NCI-H2196 (cell line): Measurements from ENCODE around the gene SMYD1.

Experiments
- DNase-seq: peaks from one replicate; lab custom pipeline; 2025; ENCODE audit not compliant: unreplicated experiment; lab: John Stamatoyannopoulos, UW

Gene SMYD1

DNA sequence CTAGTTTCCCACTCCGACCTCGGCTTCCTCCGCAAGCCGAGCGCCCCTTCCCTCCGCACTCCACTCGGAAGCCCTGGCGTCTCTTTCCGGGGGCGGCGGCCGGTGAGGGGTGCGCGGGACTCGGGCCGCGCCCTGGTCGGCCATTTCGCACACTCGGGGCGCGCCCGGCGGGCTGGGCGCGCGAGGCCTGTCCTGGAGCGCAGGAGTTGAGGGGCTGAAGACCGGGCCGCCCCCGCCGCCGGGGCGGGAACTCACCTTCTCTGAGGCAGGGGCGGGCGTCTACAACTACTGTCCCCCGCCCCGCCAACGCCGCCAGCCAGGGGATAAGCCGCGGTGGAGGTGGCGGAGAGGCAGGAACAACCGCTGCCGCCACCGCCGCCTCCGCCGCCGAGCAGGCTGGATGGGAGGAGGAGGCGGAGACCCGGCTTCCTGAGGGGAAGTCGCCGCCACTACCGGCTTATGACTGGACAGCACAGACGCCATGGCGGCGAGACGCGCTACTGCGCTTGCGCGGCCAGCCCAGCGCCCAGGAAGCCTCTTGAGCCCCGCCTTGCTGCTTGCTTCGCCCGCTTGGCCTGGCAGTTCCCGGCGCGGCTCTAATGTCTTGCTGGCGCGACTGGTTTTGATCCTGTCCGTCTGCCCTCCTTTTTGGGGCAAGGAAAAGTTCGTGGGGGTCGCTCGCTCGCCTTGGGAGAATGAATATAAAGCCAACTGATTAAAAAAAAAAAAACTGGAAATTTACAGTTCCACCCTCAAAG, 12.1 kb upstream of the SMYD1 start, which contains the start of gene KRCC1:
Gene KRCC1, minus strand, starts transcription at position 413 of the 758 bp plus-strand sequence. CDS start 27,220 bp downstream, outside the sequence.
- peak; percentile 86 for DNase-seq

DNA sequence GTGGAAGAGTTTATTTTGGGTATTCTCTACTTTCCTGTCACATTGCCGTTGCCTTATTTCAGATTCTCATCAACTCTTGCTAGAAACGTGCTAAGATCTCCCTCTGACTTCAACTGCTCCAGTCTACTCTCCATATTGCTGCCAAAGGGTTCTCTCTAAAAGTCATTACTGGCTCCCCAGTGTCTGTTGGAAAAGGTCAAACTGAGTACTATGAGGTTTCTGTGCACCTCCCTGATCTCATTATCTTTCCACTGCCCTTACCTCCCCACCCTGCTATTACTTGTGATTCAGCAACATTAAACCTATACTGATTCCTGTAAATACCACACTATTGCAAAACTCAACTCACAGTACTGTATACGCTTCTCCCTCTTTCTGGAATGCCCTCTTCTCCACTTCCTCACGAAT, 10.2 kb upstream of the SMYD1 start:
- no peak for DNase-seq

DNA sequence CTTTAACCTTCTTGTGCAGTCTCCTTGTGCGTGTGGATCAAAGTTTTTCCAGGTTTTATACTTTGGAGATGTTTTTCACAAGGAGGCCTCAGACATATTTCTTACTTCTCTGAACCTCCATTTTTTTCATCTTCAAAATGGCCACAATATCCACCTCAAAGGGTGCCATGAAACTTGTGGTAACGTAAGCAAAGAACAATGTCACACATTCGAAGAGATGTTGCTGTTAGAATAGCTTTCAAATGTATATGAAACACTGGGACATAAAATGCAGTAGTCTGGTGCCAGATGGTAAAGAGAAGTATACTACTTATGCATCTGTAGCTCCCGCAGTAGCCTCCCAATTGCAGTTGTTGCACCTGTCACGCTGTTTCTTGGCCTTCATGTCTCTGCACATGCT, 9.4 kb upstream of the SMYD1 start:
- DNase-seq: no peak

DNA sequence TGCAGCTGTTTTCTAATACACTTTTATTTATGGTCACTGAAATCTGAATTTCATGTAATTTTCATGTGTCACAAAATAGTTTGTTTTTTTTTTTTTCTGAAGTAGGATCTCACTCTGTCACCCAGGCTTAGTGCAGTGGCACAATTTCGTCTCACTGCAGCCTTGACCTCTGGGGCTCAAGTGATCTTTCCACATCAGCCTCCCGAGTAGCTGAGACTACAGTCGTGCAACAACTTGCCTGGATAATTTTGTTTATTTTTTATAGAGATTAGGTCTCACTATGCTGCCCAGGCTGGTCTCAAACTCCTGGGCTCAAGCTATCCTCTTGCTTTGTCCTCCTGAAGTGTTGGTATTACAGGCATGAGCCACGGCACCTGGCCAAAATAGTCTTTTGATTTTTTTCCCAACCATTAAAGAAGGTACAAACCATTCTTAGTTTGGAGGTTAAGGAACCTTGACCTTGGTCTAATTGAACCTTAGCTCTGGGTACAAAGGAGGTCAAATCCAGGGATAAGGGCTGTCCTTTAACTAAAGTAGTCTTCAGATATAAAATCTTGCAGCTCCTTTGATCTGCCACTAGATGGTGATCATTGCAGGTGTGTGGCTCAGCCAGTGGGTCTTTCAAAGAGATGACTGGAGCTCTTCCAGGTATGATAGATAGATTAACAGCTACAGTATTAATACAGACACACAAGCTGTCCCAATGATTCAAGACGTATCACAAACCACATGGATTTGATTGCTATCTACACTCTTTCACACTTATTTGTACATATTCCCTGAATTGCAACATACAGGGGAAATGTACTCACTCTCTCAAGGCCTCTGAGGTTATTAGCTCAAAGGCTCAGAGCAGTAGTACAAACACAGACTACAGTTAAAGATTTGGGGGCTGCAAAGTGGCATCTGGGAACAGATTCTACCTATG, 7.4 kb upstream of the SMYD1 start:
- peak; percentile 35 for DNase-seq

DNA sequence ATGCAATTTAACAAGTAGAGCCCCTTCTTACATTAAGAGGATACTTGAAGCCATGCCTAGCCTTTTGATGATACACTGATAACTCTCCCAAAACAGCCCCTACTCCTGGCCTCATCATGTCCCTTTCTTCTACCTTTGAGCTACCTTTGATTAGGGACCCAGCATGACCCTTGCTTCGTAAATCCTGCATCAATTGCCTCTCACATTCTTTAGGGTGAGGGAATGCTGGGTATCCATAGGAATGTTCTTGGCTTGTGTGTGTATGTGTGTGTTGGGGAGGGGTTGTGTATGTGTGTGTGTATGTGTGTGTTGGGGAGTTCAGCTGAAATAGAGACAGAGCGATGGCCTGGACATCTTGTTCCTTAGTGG, 6.7 kb upstream of the SMYD1 start:
- no peak for DNase-seq

DNA sequence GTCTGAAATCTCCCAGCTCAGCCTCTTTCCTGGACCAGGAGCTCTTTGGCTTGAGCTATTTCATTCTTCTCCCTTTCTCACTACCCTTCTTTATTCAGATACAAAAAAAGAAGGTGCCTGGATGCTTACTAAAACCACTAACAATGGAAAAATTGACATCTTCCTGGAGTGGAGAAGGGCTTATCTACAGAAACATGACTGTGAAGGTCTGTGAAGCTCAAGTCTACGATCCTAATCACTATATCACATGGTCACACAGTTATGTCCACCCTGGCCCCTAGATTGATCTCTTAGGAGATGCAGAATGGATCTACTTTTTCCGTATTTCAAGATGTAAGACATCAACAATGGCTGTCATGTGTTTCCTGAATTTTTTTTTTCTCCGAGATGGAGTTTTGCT, 6.3 kb upstream of the SMYD1 start:
- DNase-seq: no peak

DNA sequence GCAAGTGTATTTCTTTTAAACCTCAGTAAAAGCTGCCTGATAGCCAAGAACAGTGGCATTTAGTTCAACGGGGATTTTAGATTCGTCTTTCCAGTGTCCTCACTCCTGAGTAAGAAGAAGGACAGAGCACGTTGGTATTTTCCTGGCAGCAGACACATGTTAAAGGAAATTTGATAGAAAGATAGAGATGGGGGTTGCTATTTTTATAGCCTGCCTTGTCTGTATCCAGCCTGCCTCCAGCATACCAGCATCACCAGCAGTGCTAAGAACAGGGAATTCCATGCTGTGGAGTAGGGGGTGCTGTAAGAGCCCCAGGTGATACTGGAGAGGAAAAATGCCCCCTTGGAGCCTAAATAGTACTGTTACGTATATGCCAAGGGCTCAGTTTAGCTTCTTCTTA, 1.1 kb upstream of the SMYD1 start:
- no peak for DNase-seq

DNA sequence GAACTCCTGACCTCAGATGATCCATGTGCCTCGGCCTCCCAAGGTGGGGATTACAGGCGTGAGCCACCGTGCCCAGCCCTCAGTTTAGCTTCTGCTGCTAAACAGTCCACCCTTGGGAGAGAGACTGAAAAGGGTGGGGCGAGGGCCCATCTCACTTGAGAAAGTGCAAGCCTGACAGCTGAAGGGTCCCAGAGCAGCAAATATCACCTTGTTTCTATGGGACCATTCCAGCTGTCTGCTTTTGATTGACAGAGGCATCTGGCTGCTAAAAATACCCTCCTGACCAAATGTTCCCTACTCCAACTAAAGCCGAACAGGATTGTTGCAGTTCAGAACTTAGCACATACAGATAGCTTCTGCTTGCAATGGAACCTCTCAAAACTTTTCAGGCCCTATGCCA, 436 bp upstream of the SMYD1 start:
- DNase-seq: no peak

DNA sequence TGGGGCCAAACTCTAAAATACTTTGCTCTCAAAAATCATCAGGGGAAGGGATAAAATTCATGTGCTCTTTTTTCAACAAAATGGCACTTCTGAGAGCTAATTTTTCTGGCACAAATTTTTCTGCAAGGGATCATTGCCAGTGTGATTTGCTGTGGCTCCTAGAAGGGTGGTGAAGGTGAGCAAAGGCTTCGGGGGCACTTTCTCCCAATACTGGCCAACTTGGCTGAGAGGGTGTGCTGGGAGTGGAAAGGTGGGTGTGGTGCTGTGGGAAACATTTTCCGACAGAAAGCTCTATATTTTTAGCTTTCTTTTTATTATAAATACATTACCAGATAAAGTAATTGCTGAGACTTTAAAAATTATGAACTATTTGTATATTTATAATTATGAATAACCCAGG, 419 bp downstream of the SMYD1 start:
- no peak for DNase-seq

DNA sequence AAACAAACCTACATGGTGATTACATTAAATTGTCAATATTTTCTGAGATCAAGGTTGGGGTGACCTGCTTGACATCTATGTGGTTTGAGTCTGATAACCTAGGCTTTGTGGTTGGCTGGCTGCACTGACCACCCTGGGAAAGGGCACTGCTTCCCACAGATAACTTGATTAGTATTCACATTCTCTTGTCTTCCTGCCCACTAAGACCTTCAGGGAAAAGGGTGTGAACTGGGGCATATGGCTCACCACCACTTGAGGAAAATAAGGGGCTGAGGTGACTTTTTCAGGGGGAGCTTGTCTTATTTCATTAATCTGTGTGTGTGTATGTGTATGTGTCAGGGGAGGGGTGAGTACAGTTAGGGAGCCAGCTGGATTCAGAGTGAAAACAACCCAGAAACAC, 1.5 kb downstream of the SMYD1 start:
- DNase-seq: no peak

DNA sequence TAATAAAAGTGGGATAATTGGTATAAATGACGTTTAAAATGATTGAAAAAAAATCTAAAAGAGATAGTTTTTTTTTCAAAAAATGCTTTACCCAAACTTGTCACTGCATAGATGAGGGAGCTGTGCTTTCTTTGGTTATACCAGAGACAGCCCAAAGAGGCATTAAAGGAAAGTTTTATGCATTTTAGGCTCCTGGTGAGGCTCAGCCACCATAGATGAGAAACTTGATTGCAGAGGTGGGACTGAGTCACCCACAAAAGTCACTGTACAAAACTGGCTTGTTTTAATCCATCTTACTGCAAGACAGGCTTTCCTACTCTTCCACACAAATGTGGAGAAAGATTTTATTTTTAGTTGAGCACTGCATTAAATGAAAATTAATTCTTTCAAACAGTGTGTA, 2.4 kb downstream of the SMYD1 start:
- DNase-seq: no peak

DNA sequence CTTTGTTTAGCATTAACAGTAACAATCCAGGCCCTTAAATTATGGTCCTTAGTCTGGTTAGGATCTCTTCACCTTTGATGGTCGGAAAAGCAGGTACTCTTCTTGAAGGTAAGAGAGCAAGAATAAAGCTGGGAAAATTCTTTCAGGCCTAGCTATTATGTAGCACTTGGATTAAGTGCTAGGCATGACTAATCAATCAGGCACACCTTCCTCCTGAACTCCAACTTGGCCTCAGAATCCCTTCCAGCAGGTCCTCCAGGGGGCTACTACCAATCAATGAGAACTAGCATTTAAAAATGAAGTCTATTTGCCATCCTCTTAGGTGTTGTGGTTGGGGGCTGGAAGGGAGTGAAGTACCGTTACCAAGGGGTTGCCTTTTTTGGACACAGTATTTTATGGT, 3.7 kb downstream of the SMYD1 start:
- no peak for DNase-seq

DNA sequence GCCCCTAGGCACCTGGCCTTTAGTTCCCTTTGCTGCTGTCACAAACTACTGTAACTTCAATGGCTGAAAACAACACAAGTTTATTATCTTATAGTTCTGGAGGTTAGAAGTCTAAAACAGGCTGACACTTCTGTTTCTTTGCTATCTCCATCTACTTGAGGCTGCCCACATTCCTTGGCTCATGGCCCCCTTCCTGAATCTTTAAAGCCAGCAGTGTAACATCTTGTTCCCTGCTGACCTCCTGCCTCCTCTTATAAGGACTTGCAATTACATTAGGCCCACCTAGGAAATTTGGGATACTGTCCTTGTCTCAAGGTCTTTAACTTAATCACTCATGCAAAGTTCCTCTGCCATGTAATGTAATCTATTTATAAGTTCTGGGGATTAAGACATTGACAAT, 6.5 kb downstream of the SMYD1 start:
- no peak for DNase-seq

DNA sequence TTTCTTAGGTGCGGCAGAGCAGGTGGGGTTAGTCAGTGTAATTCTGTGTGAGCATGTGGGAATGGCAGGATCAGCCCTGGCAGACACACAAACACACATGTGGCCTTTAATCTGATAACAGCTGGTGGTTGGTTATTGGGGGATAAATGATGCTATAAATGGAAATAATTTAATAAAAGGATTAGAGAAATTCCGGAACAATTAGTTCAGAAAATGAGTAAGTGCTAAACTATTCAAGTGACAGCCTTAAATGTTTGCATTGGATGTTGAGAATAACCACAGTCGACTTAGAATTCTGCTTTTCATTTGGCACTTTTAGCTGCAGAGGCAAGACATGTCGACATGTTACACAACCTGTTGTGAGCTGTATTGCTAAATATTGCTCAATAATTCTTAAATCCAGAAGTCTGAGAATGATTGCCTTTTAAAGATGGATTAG, 7.2 kb downstream of the SMYD1 start:
- DNase-seq: no peak

DNA sequence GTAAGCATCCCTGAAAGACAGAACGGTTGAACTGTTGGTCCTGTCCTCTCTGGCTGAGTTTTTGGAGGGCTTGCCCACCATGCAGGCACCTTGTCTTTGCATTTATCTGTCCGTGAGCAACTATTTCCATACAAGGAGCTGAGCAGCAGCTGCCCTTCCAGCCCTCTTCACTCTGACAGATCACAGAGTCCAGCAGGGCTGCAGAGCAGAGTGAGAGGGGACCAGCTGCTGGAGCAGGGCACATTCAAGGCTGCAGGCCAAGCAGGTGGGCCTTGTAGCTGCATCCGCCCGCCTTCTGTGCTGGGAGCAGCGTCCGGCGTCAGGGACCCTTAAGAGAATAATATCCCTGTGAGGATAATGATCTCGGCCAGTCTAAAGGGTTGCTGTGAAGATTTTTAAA, 9.5 kb downstream of the SMYD1 start:
- DNase-seq: no peak

DNA sequence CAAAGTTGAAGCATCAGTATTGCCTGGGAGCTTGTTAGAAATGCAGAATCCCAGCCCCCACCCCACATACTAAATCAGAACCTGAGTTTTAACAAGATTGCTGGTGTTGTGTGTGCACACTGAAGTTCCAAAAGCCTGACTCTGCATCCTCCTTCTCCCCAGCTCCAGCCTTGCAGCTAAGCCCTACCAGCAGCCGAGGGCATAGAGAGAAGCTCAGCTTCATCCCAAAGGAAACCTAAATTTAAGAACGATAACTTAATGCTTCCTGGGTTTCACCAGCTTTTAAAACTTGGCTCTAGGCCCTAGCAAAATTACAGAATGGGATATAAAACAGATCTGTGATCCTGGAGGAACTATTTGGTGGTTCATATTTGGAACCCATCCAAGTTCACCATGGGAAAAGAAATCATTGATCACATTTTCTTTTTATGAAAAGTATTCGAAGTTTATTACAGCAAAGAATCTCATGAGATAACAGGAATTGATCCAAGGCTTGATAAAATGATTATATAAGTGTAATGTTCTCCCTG, 11.1 kb downstream of the SMYD1 start:
- DNase-seq: no peak

DNA sequence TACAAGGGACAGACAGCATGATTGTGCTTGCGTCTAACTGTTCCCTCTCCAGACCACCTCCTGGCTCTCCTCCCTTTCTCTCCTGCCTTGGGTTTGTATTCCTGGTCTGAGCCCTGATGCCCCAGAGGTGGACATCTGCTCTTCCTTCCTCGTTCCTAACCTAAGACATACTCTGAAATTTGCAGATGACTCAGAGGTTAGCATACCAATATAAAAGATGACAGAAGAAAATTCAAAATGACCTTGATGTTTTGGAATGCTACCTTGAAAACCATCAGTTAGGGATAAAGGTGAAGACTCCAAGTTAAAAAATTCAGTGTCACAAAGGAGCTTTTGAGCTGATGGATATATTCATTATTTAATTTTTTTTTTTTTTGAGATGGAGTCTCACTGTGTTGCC, 12.9 kb downstream of the SMYD1 start:
- no peak for DNase-seq

DNA sequence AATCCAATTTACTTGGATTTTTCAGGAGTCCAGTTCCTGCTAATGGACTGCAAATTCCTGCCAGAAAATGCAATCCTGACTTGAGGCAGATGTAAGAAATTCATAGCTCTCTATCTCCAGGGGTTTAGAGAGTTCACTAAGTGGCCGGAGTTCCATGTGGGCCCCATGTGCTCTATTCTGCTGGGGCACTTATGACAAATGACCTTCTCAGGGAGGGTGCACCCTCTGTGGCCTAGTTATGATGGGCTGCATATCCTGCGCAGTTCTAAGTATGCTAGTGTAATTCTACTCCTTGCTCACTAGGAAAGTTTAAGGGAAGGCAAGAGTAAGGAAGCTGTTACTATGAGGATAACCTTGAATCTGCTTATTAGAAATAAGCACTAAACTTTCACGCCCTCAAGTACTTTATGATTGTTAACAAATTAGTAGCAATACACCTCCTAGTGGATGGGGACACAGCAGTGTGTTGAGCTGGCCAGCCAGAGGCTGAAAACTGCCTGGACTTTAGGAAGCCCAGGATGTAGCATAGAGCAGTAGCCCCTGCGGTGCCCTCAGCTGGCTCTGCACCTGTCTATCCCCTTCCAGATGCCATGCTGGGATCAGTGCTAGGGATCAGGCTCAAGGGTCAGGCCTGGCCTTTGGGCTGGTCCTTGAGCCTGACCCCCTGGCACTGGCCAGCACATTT, 14.4 kb downstream of the SMYD1 start:
- DNase-seq: no peak

DNA sequence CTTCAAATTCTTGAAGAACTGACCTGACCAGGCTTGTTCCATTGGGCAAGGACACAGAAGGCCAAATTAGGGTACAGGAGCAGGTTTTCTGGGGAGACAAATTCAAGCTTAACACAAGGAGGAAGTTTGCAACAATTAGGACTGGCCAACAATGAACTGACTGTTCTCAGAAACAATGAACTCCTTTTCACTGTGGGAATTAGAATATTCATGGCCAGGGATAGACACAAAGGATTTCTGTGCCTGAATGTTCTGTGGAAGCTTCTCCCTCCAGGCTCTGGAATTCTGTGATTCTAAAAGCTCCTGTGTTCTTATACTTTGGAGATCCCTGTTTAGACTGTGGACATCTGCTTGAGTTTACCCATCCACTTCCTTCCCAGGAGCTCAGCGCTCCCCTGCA, 15.2 kb downstream of the SMYD1 start:
- DNase-seq: no peak

DNA sequence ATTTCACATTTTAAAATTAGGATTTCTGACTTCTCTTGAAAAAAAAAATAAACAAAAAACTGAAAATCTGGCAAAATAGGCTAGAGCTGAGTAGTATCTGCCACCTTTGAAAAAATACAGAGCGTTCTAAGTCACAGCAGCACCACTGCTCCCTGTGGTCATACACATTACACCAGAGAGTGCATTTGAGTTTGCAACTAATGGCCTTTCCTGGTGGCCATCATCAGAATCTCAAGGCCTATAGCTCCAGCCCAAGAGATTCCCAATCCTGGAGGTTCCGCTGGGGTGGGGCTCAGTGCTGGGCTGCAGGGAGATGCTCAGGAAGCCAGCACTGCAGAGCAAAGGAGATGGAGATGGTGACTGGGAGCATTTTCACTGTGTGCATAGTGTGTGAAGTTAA, 17.5 kb downstream of the SMYD1 start:
- no peak for DNase-seq

DNA sequence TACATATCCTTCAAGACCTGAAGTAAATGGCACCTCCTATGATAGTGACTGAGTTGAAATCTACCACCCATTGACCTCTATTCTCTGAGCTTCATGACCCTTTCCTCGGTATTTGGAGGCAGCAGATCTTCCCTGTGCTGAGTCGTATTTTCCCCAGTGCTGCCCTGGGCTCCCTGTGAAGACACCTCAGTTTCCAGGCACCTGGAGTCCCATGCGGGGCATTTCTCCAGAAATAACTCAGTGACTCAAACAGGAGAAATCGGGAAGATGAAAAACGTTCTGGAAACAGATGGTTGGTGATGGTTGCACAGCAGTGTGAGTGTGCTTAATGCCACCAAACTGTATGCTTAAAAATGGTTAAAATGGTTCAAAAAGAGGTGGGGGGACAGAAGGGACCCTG, 18.0 kb downstream of the SMYD1 start:
- DNase-seq: no peak
